T-cell (primary cell): Measurements from ENCODE around the gene PNPLA1. TPM values are rescaled to one million over a fixed set of nuclear protein-coding genes. Genes with fewer than 3 reads are reported as not detected.

ENCODE experiments used
- ATAC-seq, 4 experiments: fragments of 200-7000 bp in 3 of 4; fragments of 150-1000 bp in 1 of 4; cut with Tn5 transposase; replicated peaks in 1 of 4; 1 replicate in 3 of 4; 2 replicates in 1 of 4; pipeline ENCODE4 v1.10.0; 2021; ENCODE audit warnings: moderate library complexity in 3 of 4, mild to moderate bottlenecking in 2 of 4, moderate number of reproducible peaks in 1 of 4
- CTCF ChIA-PET, 2 donors: fragments of 300-600 bp; sonication (Branson Sonifier 250); formaldehyde crosslinking; loops; one replicate each; lab custom pipeline; 2022; ENCODE audit warnings: antibody characterized with exemption in 2 of 2; lab: Charles Lee
- POLR2A ChIA-PET, 2 donors: fragments of 300-600 bp; sonication (Branson Sonifier 250); formaldehyde crosslinking; loops; one replicate each; lab custom pipeline; 2022; ENCODE audit warnings: antibody characterized with exemption in 2 of 2; lab: Charles Lee
- DNase-seq, 35 experiments: peaks; one replicate each; pipeline versions ENCODE4 v3.0.0 to v3.0.0-alpha.2; 2013 to 2023
- H3K27ac ChIP-seq: one replicate; pipeline ENCODE4 v1.5.1; 2013; ENCODE audit warnings: low read length
- H3K27me3 ChIP-seq, 2 experiments: replicated peaks in 1 of 2; 1 replicate in 1 of 2; 2 replicates in 1 of 2; pipeline versions ENCODE4 v1.6.1 to v1.7.0; 2013; ENCODE audit warnings: low read length in 1 of 2, mixed read lengths in 1 of 2; ENCODE audit not compliant: control insufficient read depth in 2 of 2, insufficient read depth in 2 of 2; ENCODE audit errors: extremely low read depth in 1 of 2
- H3K36me3 ChIP-seq, 2 donors: 1 replicate in 1 of 2; 2 replicates in 1 of 2; pipeline versions ENCODE4 v1.6.1 to v1.7.0; 2013; ENCODE audit warnings: low read length in 1 of 2; ENCODE audit not compliant: control insufficient read depth in 2 of 2, insufficient read depth in 1 of 2; ENCODE audit errors: extremely low read depth in 1 of 2
- H3K4me1 ChIP-seq, 2 experiments: 1 replicate in 1 of 2; 2 replicates in 1 of 2; pipeline versions ENCODE4 v1.6.1 to v1.7.0; 2013; ENCODE audit warnings: low read length in 2 of 2, mixed read lengths in 1 of 2; ENCODE audit not compliant: insufficient read depth in 2 of 2, control insufficient read depth in 1 of 2; ENCODE audit errors: extremely low read depth in 1 of 2
- H3K4me3 ChIP-seq, 2 donors: 1 replicate in 1 of 2; 2 replicates in 1 of 2; pipeline versions ENCODE4 v1.5.1 to v1.7.0; 2013; ENCODE audit warnings: mild to moderate bottlenecking in 2 of 2, low read length in 1 of 2, moderate library complexity in 1 of 2; ENCODE audit not compliant: control insufficient read depth in 1 of 2; ENCODE audit errors: extremely low read depth in 1 of 2
- H3K9me3 ChIP-seq: 2 replicates; pipeline ENCODE4 v1.7.0; 2013
- H3K27ac Mint-ChIP-seq, 2 donors: one replicate each; pipeline ENCODE4 v1.8.0; 2020 to 2021; ENCODE audit warnings: mild to moderate bottlenecking in 2 of 2, mixed read lengths in 2 of 2
- H3K27me3 Mint-ChIP-seq, 2 donors: one replicate each; pipeline ENCODE4 v1.8.0; 2021 to 2022; ENCODE audit warnings: mixed read lengths in 2 of 2
- H3K36me3 Mint-ChIP-seq: one replicate; pipeline ENCODE4 v1.8.0; 2021; ENCODE audit warnings: mixed read lengths
- H3K4me1 Mint-ChIP-seq, 3 donors: one replicate each; pipeline ENCODE4 v1.8.0; 2020 to 2022; ENCODE audit warnings: mixed read lengths in 3 of 3, mild to moderate bottlenecking in 1 of 3
- H3K4me3 Mint-ChIP-seq, 3 donors: one replicate each; pipeline ENCODE4 v1.8.0; 2020 to 2022; ENCODE audit warnings: mild to moderate bottlenecking in 3 of 3, mixed read lengths in 3 of 3, moderate library complexity in 3 of 3
- H3K9me3 Mint-ChIP-seq, 3 donors: one replicate each; pipeline ENCODE4 v1.8.0; 2020 to 2022; ENCODE audit warnings: mixed read lengths in 3 of 3
- WGBS: methylation state at CpG from one replicate; pipeline ENCODE4 v1.1.5; 2013; ENCODE audit warnings: missing lambda C conversion rate; ENCODE audit not compliant: insufficient coverage; 5-methylcytosine and 5-hydroxymethylcytosine counted together
- total RNA-seq, 35 experiments: library from RNA in 6 of 35; stranded (reverse) in 6 of 35; fragments of 120-200 nt in 1 of 35; gene quantifications; one replicate each; pipeline versions ENCODE4 v1.2.1 to v1.2.4 and lab custom pipeline; 2013 to 2026

Gene PNPLA1
- total RNA-seq, 5 donors from 2014 or later (not counting 1 experiment from before 2014, with no cell fraction given), result 0.20 to 0.22 TPM; not detected in 3

GRCh38 chr6:36322591-36322990, 52.7 kb downstream of the PNPLA1 start:
- no peaks in the 10 kb centered on the region for H3K4me1 ChIP-seq
- Mint-ChIP-seq H3K4me1 (no peaks in the 10 kb centered on the region), H3K9me3 (no peaks in the 10 kb centered on the region), H3K36me3 (no peaks in the 10 kb centered on the region), H3K27ac (no peak overlapping the region), H3K4me3 (no peak overlapping the region), H3K27me3 (no peaks in the 10 kb centered on the region)
- DNase-seq, result no peak
- no peaks in the 10 kb centered on the region for H3K36me3 ChIP-seq
- ChIA-PET POLR2A (no interaction called here), CTCF (no interaction called here)
- H3K27ac ChIP-seq, result no peak overlapping the region
- no peak overlapping the region for H3K4me3 ChIP-seq
- WGBS, result 67% methylated on average over 1 of the region's 3 CpGs
- no peak for ATAC-seq
- H3K9me3 ChIP-seq, result no peaks in the 10 kb centered on the region
- H3K27me3 ChIP-seq, result peaks cover 0 to 10% of the 10 kb centered on the region in 2 experiments

GRCh38 chr6:36323062-36323461, 53.2 kb downstream of the PNPLA1 start:
- DNase-seq (no peak), ATAC-seq (no peak)
- Histone ChIP-seq H3K27ac (no peak overlapping the region), H3K36me3 (no peaks in the 10 kb centered on the region), H3K9me3 (no peaks in the 10 kb centered on the region), H3K27me3 (peaks cover 0 to 10% of the 10 kb centered on the region in 2 experiments), H3K4me3 (no peak overlapping the region), H3K4me1 (no peaks in the 10 kb centered on the region)
- no peaks in the 10 kb centered on the region for H3K9me3 Mint-ChIP-seq
- H3K27me3 Mint-ChIP-seq, result no peaks in the 10 kb centered on the region
- no peak overlapping the region for H3K27ac Mint-ChIP-seq
- ChIA-PET CTCF (no interaction called here), POLR2A (no interaction called here)
- 62% methylated on average over 3 of the region's 8 CpGs for WGBS
- H3K4me3 Mint-ChIP-seq, result no peak overlapping the region
- no peaks in the 10 kb centered on the region for H3K4me1 Mint-ChIP-seq
- no peaks in the 10 kb centered on the region for H3K36me3 Mint-ChIP-seq

- 73% methylated on average over 3 of the region's 6 CpGs for WGBS
- H3K9me3 ChIP-seq, result no peaks in the 10 kb centered on the region
- H3K27me3 ChIP-seq, result peaks cover 0 to 11% of the 10 kb centered on the region in 2 experiments
- ATAC-seq (no peak), DNase-seq (no peak)
- ChIA-PET CTCF (no interaction called here), POLR2A (no interaction called here)
- H3K27ac Mint-ChIP-seq, result no peak overlapping the region
- no peak overlapping the region for H3K27ac ChIP-seq
- H3K9me3 Mint-ChIP-seq, result no peaks in the 10 kb centered on the region
- no peaks in the 10 kb centered on the region for H3K36me3 Mint-ChIP-seq
- H3K27me3 Mint-ChIP-seq, result no peaks in the 10 kb centered on the region
- no peaks in the 10 kb centered on the region for H3K4me1 Mint-ChIP-seq
- H3K36me3 ChIP-seq, result no peaks in the 10 kb centered on the region
- H3K4me3 ChIP-seq, result no peak overlapping the region
- H3K4me3 Mint-ChIP-seq, result no peak overlapping the region
- H3K4me1 ChIP-seq, result no peaks in the 10 kb centered on the region
Measured at GRCh38 chr6:36324191-36324590, 54.3 kb downstream of the PNPLA1 start.

GRCh38 chr6:36324715-36325114, 54.9 kb downstream of the PNPLA1 start:
- H3K27ac ChIP-seq, result no peak overlapping the region
- Mint-ChIP-seq H3K27me3 (no peaks in the 10 kb centered on the region), H3K4me3 (no peak overlapping the region), H3K4me1 (no peaks in the 10 kb centered on the region), H3K36me3 (no peaks in the 10 kb centered on the region), H3K27ac (no peak overlapping the region), H3K9me3 (no peaks in the 10 kb centered on the region)
- ATAC-seq (no peak), DNase-seq (no peak)
- no peaks in the 10 kb centered on the region for H3K9me3 ChIP-seq
- no peak overlapping the region for H3K4me3 ChIP-seq
- WGBS, result 83% methylated on average over 4 of the region's 4 CpGs
- no peaks in the 10 kb centered on the region for H3K36me3 ChIP-seq
- H3K4me1 ChIP-seq, result no peaks in the 10 kb centered on the region
- ChIA-PET CTCF (interaction anchor here in 1 of 2 donors (1.0 kb wide), 1 partner anchor 23 kb away, joined by 4 read pairs; no protein-coding TSS in a partner anchor), POLR2A (no interaction called here)
- H3K27me3 ChIP-seq, result peaks cover 0 to 10% of the 10 kb centered on the region in 2 experiments

- Mint-ChIP-seq H3K4me3 (no peak overlapping the region), H3K36me3 (no peaks in the 10 kb centered on the region), H3K27ac (no peak overlapping the region), H3K9me3 (no peaks in the 10 kb centered on the region), H3K27me3 (no peaks in the 10 kb centered on the region), H3K4me1 (no peaks in the 10 kb centered on the region)
- CTCF ChIA-PET, result no interaction called here
- Histone ChIP-seq H3K27ac (no peak overlapping the region), H3K4me3 (no peak overlapping the region), H3K27me3 (peaks cover 0 to 17% of the 10 kb centered on the region in 2 experiments), H3K9me3 (no peaks in the 10 kb centered on the region), H3K36me3 (no peaks in the 10 kb centered on the region), H3K4me1 (no peaks in the 10 kb centered on the region)
- POLR2A ChIA-PET, result interaction anchor here in 1 of 2 donors (0.6 kb wide), 1 partner anchor 441 kb away, joined by 3 read pairs; no protein-coding TSS in a partner anchor
- 96% methylated on average over 4 of the region's 7 CpGs for WGBS
- DNase-seq, result no peak
- ATAC-seq, result no peak
Measured at GRCh38 chr6:36326356-36326995, 56.6 kb downstream of the PNPLA1 start.

GRCh38 chr6:36327226-36327918, 57.5 kb downstream of the PNPLA1 start:
- ATAC-seq, result no peak
- WGBS, result 67% methylated on average over 1 of the region's 6 CpGs

More at GRCh38 chr6:36327226-36327918, 57.5 kb downstream of the PNPLA1 start:
- Histone ChIP-seq H3K36me3 (no peaks in the 10 kb centered on the region), H3K9me3 (no peaks in the 10 kb centered on the region), H3K4me3 (no peak overlapping the region), H3K27me3 (peaks cover 0 to 21% of the 10 kb centered on the region in 2 experiments), H3K4me1 (no peaks in the 10 kb centered on the region), H3K27ac (no peak overlapping the region)
- H3K27me3 Mint-ChIP-seq, result peaks cover 0 to 3% of the 10 kb centered on the region in 2 donors
- ChIA-PET POLR2A (no interaction called here), CTCF (no interaction called here)
- H3K9me3 Mint-ChIP-seq, result no peaks in the 10 kb centered on the region
- H3K4me3 Mint-ChIP-seq, result no peak overlapping the region
- H3K4me1 Mint-ChIP-seq, result no peaks in the 10 kb centered on the region
- no peak for DNase-seq
- no peak overlapping the region for H3K27ac Mint-ChIP-seq
- H3K36me3 Mint-ChIP-seq, result no peaks in the 10 kb centered on the region
